Stimulated activated CD8-positive, alpha-beta memory T cell treated with anti-CD3 and anti-CD28 coated beads, Interleukin-15, amount 100 ng/mL, for 24 hours (primary cell): Measurements from ENCODE around the gene CITED1.

Experiments
- DNase-seq: peaks from one replicate; pipeline ENCODE4 v3.0.0-alpha.2; 2020; ENCODE audit warnings: low read depth

CITED1 gene

GRCh38 chrX:72308566-72309296 is 3.0 kb upstream of the CITED1 start:
- no peak for DNase-seq

GRCh38 chrX:72308209-72308565 is 2.5 kb upstream of the CITED1 start:
- DNase-seq: no peak

GRCh38 chrX:72307646-72308051 is 1.9 kb upstream of the CITED1 start:
- DNase-seq: no peak

- no peak for DNase-seq
Measured at GRCh38 chrX:72306851-72307645, 1.3 kb upstream of the CITED1 start.

GRCh38 chrX:72306085-72306801 is 529 bp upstream of the CITED1 start:
- no peak for DNase-seq

GRCh38 chrX:72304877-72305276 is 837 bp downstream of the CITED1 start:
- no peak for DNase-seq

- no peak for DNase-seq
Measured at GRCh38 chrX:72301781-72302180, 3.9 kb downstream of the CITED1 start.

- no peak for DNase-seq
Measured at GRCh38 chrX:72299891-72300630, 5.7 kb downstream of the CITED1 start.

GRCh38 chrX:72297953-72298730 is 7.6 kb downstream of the CITED1 start:
- no peak for DNase-seq

GRCh38 chrX:72296991-72297390 is 8.7 kb downstream of the CITED1 start:
- no peak for DNase-seq

GRCh38 chrX:72295745-72296144 is 10.0 kb downstream of the CITED1 start:
- DNase-seq: no peak

GRCh38 chrX:72294497-72294896 is 11.2 kb downstream of the CITED1 start:
- no peak for DNase-seq

GRCh38 chrX:72282302-72282701 is 23.4 kb downstream of the CITED1 start:
- DNase-seq: no peak

- no peak for DNase-seq
Measured at GRCh38 chrX:72280321-72280845, 25.3 kb downstream of the CITED1 start.

GRCh38 chrX:72276478-72276953 is 29.2 kb downstream of the CITED1 start:
- DNase-seq: no peak

GRCh38 chrX:72274526-72274925 is 31.2 kb downstream of the CITED1 start:
- no peak for DNase-seq

- no peak for DNase-seq
Measured at GRCh38 chrX:72273718-72274117, 32.0 kb downstream of the CITED1 start.

GRCh38 chrX:72272868-72273267 is 32.8 kb downstream of the CITED1 start:
- no peak for DNase-seq

- DNase-seq: no peak
Measured at GRCh38 chrX:72271812-72272211, 33.9 kb downstream of the CITED1 start.

GRCh38 chrX:72271091-72271788 is 34.5 kb downstream of the CITED1 start:
- no peak for DNase-seq
